ENCODE data around the gene HIPK1. TPM values are rescaled to one million over a fixed set of nuclear protein-coding genes. Genes with fewer than 3 reads are reported as not detected.

The HIPK1 gene
- total and polyA plus RNA-seq, 3 donors from 2014 or later, result 102 to 128 (median 116) TPM

GRCh38 chr1:113980110-113980509, 51.0 kb downstream of the HIPK1 start:
- H3K27ac ChIP-seq, result peak overlapping the region in 1 of 2 donors; percentile 57
- TF ChIP-seq POLR2A (IDR thresholded peaks at IDR 0.05) (no peak), CTCF (IDR thresholded peaks at IDR 0.05) (no peak)
- DNase-seq, result peak; percentile 51
- intact Hi-C loops (cut with DNase I; ENCODE audit: low total_unique reads), result no loop called here
- H3K9me3 ChIP-seq, result no peaks in the 10 kb centered on the region
- whole genome bisulfite sequencing, 2 donors, result 49 to 61% methylated on average over 10 of the region's 10 CpGs
- peaks cover 29% of the 10 kb centered on the region for H3K4me1 ChIP-seq
- no peaks in the 10 kb centered on the region for H3K27me3 ChIP-seq
- H3K36me3 ChIP-seq (ENCODE audit: low read depth, missing control alignments), result no peaks in the 10 kb centered on the region
- H3K4me3 ChIP-seq, result no peak overlapping the region

- Histone ChIP-seq H3K9me3 (no peaks in the 10 kb centered on the region), H3K36me3 (ENCODE audit: low read depth, missing control alignments) (no peaks in the 10 kb centered on the region), H3K27me3 (no peaks in the 10 kb centered on the region), H3K27ac (peak overlapping the region in 1 of 2 donors; percentile 51), H3K4me1 (peaks cover 15% of the 10 kb centered on the region), H3K4me3 (no peak overlapping the region)
- intact Hi-C loops (cut with DNase I; ENCODE audit: low total_unique reads), result no loop called here
- WGBS, 2 donors, result 38 to 45% methylated on average over 15 to 18 of the region's 18 CpGs
- DNase-seq, result peak; percentile 62
- TF ChIP-seq POLR2A (IDR thresholded peaks at IDR 0.05), result no peak
- TF ChIP-seq CTCF (IDR thresholded peaks at IDR 0.05), result no peak
Observed at GRCh38 chr1:113981962-113982931, 53.1 kb downstream of the HIPK1 start.

GRCh38 chr1:113982949-113983348, 53.8 kb downstream of the HIPK1 start:
- H3K4me1 ChIP-seq, result peaks cover 13% of the 10 kb centered on the region
- no peak overlapping the region for H3K4me3 ChIP-seq
- intact Hi-C loops (cut with DNase I; ENCODE audit: low total_unique reads), result no loop called here
- no peak for DNase-seq
- no peaks in the 10 kb centered on the region for H3K36me3 ChIP-seq (ENCODE audit: low read depth, missing control alignments)
- H3K27me3 ChIP-seq, result no peaks in the 10 kb centered on the region
- 56 to 64% methylated on average over 5 of the region's 5 CpGs for WGBS, 2 donors
- peak overlapping the region in 1 of 2 donors; percentile 24 for H3K27ac ChIP-seq
- no peaks in the 10 kb centered on the region for H3K9me3 ChIP-seq
- TF ChIP-seq CTCF (IDR thresholded peaks at IDR 0.05) (no peak), POLR2A (IDR thresholded peaks at IDR 0.05) (no peak)

- no peaks in the 10 kb centered on the region for H3K9me3 ChIP-seq
- 61 to 75% methylated on average over 8 of the region's 8 CpGs for WGBS, 2 donors
- intact Hi-C loops (cut with DNase I; ENCODE audit: low total_unique reads), result no loop called here
- no peak for TF ChIP-seq POLR2A (IDR thresholded peaks at IDR 0.05)
- no peak for TF ChIP-seq CTCF (IDR thresholded peaks at IDR 0.05)
- H3K36me3 ChIP-seq (ENCODE audit: low read depth, missing control alignments), result no peaks in the 10 kb centered on the region
- H3K4me1 ChIP-seq, result peaks cover 13% of the 10 kb centered on the region
- no peak for DNase-seq
- no peak overlapping the region for H3K4me3 ChIP-seq
- H3K27me3 ChIP-seq, result no peaks in the 10 kb centered on the region
- H3K27ac ChIP-seq, result peak overlapping the region in 1 of 2 donors; percentile 24
Observed at GRCh38 chr1:113983391-113983790, 54.3 kb downstream of the HIPK1 start.

All from testis (tissue), 3 donors.